Astrocyte of the cerebellum (primary cell): ENCODE results near the gene FXYD3.

Source experiments
- DNase-seq: peaks from one replicate; pipeline ENCODE4 v3.0.0-alpha.2; 2011; ENCODE audit warnings: low read depth
- H3K4me3 ChIP-seq: 2 replicates; pipeline ENCODE4 v1.5.1; 2011; ENCODE audit warnings: mild to moderate bottlenecking, low read depth, low read length, moderate library complexity
- CTCF ChIP-seq: IDR thresholded peaks from 2 replicates; pipeline ENCODE4 v1.5.1; 2012; ENCODE audit warnings: low read length, low read depth, moderate library complexity, mild to moderate bottlenecking; ENCODE audit errors: missing control alignments
- in situ Hi-C: cut with HindIII; loops from 2 replicates; pipeline ENCODE4 v1.10.0; 2017; ENCODE audit warnings: low sequenced_read_pairs

The FXYD3 gene

DNA sequence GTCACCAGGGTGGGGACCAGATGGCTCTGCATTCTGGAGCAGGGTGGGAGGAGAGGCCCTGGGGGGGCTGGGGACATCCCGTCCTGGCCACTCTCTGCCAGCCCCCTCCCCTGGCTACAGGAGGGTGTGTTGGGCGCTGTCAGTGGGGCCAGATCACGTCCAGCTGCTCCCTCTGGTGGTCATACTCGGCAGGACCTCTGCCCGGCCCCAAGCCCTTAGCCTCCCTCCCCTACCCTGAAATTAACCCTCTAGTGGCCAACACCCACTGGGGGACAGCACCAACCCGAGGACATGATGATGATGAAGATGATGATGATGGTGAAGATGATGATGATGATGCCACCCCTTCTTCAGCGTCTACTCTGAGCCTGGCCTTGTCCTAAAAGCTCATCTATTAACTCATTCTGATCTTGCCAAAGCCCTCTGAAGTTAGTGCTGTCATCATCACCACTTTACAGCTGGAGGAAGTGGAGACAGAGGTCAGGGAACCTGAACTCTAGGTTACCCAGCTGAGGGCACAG is 19.8 kb downstream of the FXYD3 start:
- H3K4me3 ChIP-seq: no peak overlapping the region
- TF ChIP-seq CTCF: peak; percentile 91
- DNase-seq: peak; percentile 22
- in situ Hi-C loops: no loop called here

DNA sequence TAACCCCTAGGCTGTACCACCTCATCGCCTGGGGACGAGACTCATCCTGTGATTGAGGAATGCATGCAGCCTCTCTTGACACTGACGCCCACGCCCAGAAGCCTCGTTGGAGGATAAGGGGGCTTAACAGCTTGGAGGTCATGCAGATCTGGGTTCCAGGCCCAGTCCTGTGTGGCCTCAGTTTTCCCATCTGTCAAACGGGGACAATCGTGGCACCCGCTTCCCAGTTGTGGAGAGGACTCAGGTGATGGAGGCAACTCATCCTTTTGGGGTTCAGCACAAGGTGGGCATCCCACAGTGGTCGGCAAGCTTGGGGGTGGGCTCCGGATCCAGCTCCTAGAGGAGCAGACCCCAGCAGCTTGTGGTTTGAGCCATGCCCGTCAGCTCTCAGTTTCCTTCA is 20.6 kb downstream of the FXYD3 start:
- no peak for TF ChIP-seq CTCF
- no peak for DNase-seq
- in situ Hi-C loops: no loop called here
- no peak overlapping the region for H3K4me3 ChIP-seq

DNA sequence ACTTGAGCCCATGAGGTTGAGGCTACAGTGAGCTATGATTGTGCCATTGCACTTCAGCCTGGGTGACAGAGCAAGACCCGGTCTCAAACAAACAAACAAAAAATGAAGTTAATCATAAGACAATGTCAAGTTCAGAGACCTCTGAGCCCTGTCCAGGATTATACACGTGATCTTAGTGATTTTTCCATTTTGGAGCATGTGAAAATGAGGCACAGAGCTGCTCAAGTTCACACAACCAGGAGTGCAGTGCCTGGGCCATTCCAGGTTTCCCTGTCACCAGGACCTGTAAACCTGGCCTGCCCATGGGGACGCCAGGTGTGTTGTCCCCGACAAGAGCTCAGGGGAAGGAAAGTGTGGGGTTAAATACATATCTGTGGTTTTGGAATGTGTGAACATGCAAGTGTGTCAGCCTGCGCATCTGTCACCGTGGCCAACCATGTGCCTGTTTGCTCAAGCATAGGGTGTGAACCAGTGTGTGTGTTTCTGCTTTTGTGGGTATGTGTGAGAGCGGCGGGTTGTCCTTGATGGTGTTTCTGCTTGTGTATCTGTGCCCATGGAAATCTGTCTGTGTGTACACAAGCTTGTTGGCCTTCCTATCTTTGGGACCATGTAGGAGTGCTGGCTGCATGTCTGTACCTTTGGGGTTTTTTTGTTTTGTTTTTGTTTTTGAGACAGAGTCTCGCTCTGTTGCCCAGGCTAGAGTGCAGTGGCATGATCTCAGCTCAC is 21.5 kb downstream of the FXYD3 start:
- TF ChIP-seq CTCF: no peak
- H3K4me3 ChIP-seq: no peak overlapping the region
- DNase-seq: no peak
- in situ Hi-C loops: no loop called here

- in situ Hi-C loops: no loop called here
- no peak for TF ChIP-seq CTCF
- H3K4me3 ChIP-seq: no peak within 1 kb of the TSS
- DNase-seq: no peak
These were observed 22.8 kb downstream of the FXYD3 start, which contains the start of gene FXYD1 for GRCh38 chr19:35138305-35138892. Gene FXYD1 (plus strand): TSS chr19:35138824. CDS start chr19:35140080, 1,256 bp downstream.

DNA sequence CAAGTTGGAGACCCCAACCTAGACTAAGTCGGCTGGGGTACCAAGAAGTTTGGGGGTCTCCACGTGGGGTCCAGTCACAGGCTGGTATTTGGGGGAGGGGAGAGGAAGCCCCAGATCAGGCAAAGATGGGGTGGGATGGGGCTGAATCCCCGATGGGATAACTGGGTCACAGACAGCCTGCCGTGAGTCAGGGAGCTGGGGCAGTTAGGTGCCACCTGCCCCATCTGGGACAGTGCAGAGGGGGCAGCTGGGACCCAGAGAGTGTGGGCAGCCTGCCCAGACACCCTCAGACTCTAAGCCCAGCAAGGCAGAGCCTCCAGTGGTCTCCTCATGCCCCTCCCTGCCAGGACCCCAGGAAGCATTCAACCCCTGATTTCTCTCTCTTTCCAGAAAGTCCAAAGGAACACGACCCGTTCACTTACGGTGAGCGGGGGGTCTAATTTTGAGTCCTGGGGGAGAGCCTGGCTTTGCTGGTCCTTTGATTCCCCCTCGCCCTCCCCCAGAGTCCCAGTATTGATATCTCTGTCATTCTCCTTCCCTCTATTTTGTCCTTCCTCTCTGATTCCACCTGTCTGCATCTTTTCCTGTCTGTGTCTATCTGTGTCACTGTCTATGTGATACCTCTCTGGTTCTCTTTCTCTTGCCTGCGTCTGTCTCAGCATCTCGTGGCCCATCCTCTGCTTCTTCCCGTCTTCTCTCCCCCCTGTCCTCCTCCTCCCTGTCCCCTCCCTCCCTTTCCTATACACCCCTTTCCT is 24.8 kb downstream of the FXYD3 start:
- DNase-seq: no peak
- in situ Hi-C loops: no loop called here
- H3K4me3 ChIP-seq: no peak overlapping the region
- TF ChIP-seq CTCF: no peak
